Measurements from ENCODE around the gene NTHL1. TPM values are rescaled to one million over a fixed set of nuclear protein-coding genes. Genes with fewer than 3 reads are reported as not detected.

Gene NTHL1
- total and polyA plus RNA-seq, 9 of the 15 experiments (the other 6 are each of a cell fraction or from before 2014, with no cell fraction given), result 1.1 to 58.8 (median 17.6) TPM

GRCh38 chr16:2003827-2004641, 43.6 kb downstream of the NTHL1 start (continued):
- TF ChIP-seq CHD7 (IDR thresholded peaks at IDR 0.05; ENCODE audit: low read depth, low read length) (no peak), CCAR2 (IDR thresholded peaks at IDR 0.05; ENCODE audit: low read depth, low read length) (no peak), ZBTB26 (CRISPR knock-in tag; IDR thresholded peaks at IDR 0.05) (no peak), MCM2 (IDR thresholded peaks at IDR 0.05; ENCODE audit: low read depth) (no peak), TCFL5 (CRISPR knock-in tag; conservative IDR thresholded peaks at IDR 0.05) (no peak), ZNF165 (CRISPR knock-in tag; IDR thresholded peaks at IDR 0.05; ENCODE audit: borderline replicate concordance) (no peak), ETV6 (IDR thresholded peaks at IDR 0.05; ENCODE audit: borderline replicate concordance in 1 of 2, low read depth in 2 of 2, low read length in 1 of 2) (0 out of 4 replicates have a peak, but pooled peaks of 1 of the 2 experiments have one; percentile 10), ETV6 (CRISPR knock-in tag; IDR thresholded peaks at IDR 0.05; ENCODE audit: borderline replicate concordance) (no peak), TAF15 (IDR thresholded peaks at IDR 0.05; ENCODE audit: low read depth, low read length) (no peak), MYBL2 (IDR thresholded peaks at IDR 0.05; ENCODE audit: low read depth) (no peak), MYBL2 (CRISPR knock-in tag; IDR thresholded peaks at IDR 0.05; ENCODE audit: borderline replicate concordance) (no peak), SFPQ (IDR thresholded peaks at IDR 0.05; ENCODE audit: low read depth, low read length) (no peak)

Data from K562 (cell line).